DMS153 treated with DMSO at 0.1 percent for 48 hours (cell line): ENCODE measurements around the gene DNER.
"Not testable (repeated sequence)": the region's sequence is repeated elsewhere in the genome, so short reads cannot be mapped to it uniquely, and the experiment has no call there.

Source experiments
- DNase-seq: peaks from one replicate; lab custom pipeline; 2025; ENCODE audit not compliant: unreplicated experiment; lab: John Stamatoyannopoulos, UW

The DNER gene

GRCh38 chr2:229715895-229716507, 1.6 kb upstream of the DNER start:
- DNase-seq, result peak; percentile 65

DNA sequence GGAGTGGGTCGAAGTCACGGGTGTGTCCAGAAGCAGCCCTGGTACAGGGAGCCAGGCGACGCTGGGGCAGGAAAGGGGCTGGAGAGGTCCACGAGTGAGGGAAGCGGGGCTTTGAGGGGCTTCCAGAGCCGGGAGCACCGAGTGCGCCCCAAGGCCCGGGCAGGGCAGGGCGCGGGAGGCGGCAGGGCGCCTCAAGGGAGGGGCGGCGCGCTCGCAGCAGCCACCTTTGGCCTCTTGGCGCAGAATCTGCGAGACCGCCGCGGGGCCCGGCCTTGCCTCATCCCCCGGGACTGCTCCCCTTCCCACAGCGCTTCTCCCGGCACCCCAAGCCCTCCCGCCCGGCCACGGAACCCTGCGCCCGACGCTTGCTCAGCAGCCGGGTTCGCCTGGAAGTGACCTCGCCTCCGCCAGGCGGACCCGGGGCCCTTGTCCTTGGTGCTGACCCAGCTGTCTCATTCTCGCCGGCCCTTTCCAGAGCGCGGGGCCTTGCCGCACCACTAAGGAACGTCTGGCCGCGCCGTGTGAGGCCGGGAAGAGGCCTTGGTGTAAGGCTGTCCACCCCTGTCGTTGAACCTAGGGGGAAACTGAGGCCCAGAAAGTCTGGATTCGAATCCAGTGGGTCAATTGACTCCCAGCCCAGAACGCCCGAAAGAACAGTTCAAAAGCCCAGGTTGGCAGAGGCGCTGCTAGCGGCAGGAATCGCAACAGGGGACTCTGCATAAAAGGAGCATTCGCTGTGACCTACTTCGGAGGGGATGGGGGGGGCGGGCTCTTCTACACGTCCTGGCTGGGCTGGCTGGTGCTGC, 584 bp upstream of the DNER start:
- DNase-seq, result peak; percentile 22

- peak; percentile 74 for DNase-seq
Measured at GRCh38 chr2:229713371-229714079, 830 bp downstream of the DNER start.

DNA sequence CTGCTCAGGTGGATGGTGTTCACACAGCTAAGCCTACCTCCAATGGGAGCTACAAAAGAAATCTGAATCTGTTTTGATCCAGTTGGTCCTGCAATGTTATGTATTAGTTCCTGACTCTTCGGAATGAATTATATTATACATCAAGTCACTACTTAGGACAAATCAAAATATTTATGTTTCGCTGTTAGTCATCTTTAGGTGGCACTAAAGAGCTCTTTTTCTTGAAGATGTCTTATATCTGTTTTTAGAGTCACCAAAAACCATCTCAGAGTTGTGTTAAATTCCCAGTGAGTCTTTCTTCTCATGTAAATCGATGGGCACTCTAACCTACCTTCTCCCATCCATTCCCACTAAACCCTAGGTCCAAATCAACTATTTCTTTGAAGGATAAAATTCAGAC, 2.2 kb downstream of the DNER start:
- DNase-seq, result no peak

DNA sequence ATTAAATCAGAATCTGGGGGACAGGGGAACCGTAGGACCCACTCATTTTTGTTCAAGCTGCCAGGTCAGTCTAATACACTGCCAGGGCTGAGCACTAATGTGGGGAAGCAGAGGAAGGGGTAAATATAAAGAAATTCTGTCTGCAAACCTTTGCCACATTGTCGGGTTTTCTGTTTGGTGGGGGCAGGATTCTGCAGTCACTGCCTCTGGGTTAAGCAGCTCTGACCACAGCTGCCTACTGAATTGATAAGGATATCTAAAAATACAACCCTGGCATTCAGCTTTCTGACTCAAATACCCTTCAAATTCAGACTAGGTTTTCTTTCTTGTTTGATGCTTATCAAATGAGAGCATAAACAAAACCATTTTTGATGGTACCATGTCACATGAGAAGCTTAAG, 6.0 kb downstream of the DNER start:
- no peak for DNase-seq

DNA sequence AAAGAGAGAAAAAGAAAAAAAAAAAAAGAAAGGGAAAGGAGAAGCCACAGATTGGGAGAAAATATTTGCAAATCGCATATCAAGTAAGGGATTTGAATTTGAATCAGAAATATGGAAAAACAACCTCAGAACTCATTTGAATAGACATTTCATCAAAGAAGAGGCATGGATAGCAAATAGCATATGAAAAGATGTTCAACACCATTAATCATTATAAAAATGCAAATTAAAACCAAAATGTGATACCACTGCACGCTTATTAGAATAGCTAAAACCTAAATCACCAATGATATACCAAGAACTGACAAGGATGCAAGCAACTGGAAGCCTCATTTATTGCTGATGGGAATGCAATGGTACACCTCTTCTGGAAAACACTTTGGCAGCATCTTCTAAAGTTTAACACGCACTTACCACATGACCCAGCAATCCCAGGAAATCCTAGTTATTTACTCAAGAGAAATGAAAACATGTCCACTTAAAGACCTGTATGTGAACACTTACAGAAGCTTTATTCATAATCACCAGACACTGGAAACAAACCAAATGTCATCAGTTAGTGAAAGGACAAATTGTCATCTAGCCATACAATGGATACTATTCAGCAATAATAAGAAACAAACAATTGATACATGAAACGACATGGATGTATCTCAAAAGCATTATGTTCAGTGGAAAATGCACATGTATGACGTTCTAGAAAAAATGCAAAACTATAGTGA, 10.3 kb downstream of the DNER start:
- DNase-seq, result no peak

- no peak for DNase-seq
Measured at GRCh38 chr2:229701716-229702115, 12.6 kb downstream of the DNER start.

GRCh38 chr2:229701062-229701461, 13.3 kb downstream of the DNER start:
- DNase-seq, result no peak

DNA sequence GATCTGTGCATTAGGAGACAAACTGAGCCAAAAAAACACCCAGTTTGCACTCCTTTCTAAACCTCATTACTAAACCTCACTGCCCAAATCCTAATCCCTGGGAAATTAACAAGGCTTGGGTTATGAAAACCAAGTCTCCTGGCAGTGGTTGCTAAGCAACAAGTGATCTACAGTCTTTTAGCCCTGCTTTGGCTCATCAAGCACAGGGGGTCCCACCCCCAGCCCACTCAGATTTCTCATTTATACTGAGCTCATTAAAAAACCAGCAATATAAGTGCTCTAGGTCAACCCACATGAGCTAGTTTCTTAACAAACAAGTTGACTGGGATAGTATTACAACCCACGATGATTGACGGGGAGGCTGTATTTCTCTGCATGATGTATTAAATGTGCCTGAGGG, 18.4 kb downstream of the DNER start:
- DNase-seq, result no peak

GRCh38 chr2:229693845-229694244, 20.5 kb downstream of the DNER start:
- DNase-seq, result not testable (repeated sequence)

GRCh38 chr2:229691631-229692030, 22.7 kb downstream of the DNER start:
- no peak for DNase-seq

- no peak for DNase-seq
Measured at GRCh38 chr2:229689307-229689839, 25.0 kb downstream of the DNER start.

GRCh38 chr2:229688141-229688540, 26.2 kb downstream of the DNER start:
- no peak for DNase-seq

DNA sequence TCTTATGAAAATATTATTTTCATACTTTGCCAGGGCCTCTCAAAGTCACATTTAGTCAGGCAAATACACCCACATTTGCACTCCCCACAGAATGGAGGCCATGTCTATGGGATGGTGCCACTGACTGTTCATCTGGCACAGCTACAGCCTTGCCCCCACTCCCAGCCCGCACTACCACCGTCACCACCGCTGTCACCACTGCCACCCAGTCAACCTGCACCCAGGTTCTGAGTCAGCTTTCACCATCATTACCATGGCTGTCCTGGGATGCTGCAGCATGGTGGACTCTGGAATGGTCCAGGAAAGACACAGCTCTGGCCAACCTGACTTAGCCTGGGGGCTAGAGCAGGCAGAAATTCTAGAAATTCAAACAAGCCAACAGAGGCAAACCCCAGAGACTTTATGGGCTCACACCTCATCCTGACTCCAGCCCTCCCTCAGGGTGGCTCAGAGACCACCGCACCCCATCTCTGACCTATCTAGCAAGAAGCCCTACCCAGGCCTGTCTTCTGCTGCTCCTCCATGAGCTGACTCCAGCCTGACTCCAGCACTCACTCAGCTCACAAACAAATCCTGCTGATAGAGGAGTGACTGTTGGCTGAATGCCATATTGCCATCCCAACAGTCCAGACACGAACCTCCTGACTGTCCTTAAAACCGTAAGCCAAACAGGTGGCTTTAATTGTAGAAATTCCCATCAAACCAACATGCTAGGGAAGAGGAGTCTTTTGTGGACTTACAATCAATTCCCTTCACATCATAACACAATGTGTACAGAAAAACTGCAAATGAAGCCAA, 28.0 kb downstream of the DNER start:
- DNase-seq, result peak; percentile 66

GRCh38 chr2:229684942-229685562, 29.3 kb downstream of the DNER start:
- DNase-seq, result no peak

GRCh38 chr2:229679393-229680125, 34.8 kb downstream of the DNER start:
- no peak for DNase-seq

DNA sequence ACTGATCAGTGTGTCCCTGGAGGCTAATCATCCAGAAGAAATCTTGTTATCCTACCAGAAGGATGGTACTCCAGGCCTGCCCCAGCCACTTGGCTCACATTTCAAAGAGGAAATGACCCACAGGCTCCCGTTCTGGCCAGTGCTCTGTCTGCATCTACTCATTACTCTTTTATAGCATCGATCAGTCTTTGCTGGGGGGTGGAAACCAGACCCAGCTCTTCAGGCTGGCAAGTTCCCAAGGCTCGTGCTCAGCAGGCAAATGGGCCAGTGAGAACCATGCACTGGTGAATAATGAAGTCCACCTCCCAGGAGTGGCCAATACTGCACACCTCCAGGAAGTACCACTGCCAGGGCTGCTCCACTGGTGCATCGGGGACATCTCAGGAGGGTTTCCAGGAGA, 38.8 kb downstream of the DNER start:
- DNase-seq, result peak; percentile 37

DNA sequence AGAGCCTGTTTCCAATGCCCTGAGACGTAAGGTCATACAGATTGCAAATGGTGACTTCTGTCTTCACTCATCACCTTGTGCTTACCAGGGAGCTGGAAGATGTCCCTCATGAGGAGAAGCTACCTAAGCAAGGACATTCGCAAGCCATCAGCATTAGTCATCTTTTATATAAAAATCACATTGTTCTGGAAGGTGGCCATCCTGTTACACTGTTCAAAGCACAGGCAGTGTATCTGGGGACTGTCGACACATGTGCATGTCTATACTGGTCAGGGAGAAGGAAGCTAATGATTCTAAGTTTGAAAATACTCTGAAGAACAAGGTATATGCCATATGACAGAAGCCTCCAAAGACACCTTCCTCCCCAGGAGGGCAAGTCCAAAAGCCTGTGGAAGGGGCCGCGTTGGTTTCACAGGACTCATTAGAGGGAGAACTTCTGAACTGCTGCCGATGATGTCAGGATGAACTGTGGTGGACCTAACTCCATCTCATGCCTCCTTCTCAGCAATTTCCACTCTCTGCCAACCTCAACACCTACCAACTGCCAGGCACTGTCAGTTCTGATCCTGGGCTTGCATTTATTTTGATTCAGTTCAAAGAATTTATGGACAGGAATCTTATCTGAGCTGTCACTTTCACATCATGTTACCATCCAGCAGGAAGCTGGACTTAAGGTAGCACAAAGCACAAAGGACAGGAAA, 39.4 kb downstream of the DNER start:
- no peak for DNase-seq

GRCh38 chr2:229673676-229674075, 40.7 kb downstream of the DNER start:
- DNase-seq, result no peak
